PFSK-1 (cell line): ENCODE measurements around the gene L3MBTL4.

Source experiments
- FOXP2 ChIP-seq: optimal IDR thresholded peaks from 2 replicates; pipeline ENCODE3; 2011; ENCODE audit warnings: borderline replicate concordance, control low read depth, inconsistent platforms; ENCODE audit not compliant: insufficient read depth; ENCODE audit errors: extremely low read length, extremely low read depth
- POLR2AphosphoS5 ChIP-seq: IDR thresholded peaks from 2 replicates; pipeline ENCODE4 v1.6.1; 2012; ENCODE audit warnings: low read depth, mild to moderate bottlenecking, control low read depth, low read length, moderate library complexity
- SIN3A ChIP-seq: IDR thresholded peaks from 2 replicates; pipeline ENCODE4 v1.6.1; 2012; ENCODE audit warnings: mild to moderate bottlenecking, low read length, moderate library complexity, borderline replicate concordance; ENCODE audit not compliant: insufficient read depth
- TAF1 ChIP-seq: IDR thresholded peaks from 2 replicates; pipeline ENCODE4 v1.6.1; 2012; ENCODE audit warnings: low read length, control low read depth, borderline replicate concordance; ENCODE audit not compliant: insufficient read depth
- TF ChIP-seq, protein P1 (sequence below), 2 experiments: IDR thresholded peaks; 2 replicates each; pipeline versions ENCODE4 v1.6.1 to v1.8.0; 2011 to 2012; ENCODE audit warnings: low read depth in 2 of 2, low read length in 2 of 2, control low read depth in 1 of 2, inconsistent platforms in 1 of 2, mild to moderate bottlenecking in 1 of 2, moderate library complexity in 1 of 2; ENCODE audit not compliant: insufficient read depth in 1 of 2

Gene L3MBTL4

DNA sequence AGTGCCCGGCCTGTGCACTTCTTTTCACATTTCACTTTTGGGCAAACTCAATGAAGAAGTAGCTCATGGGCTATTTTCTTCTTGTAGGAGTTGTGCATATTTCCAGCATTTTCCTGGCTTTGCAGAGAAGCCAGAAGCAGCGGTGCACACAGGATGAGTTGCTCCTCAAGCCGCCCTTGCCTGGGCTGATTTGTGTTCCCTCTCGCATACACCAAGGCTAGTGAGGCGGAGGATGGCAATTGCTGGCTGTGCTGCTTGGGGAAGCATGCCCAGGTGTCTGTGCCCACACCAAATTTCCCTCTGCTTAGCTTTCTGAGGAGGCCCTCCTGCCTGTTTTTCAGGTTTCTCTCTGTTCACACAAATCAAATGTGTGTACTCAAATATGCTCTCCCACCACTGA is 434.0 kb downstream of the L3MBTL4 start:
- no peak for TF ChIP-seq FOXP2
- no peak for TF ChIP-seq SIN3A
- no peak for TF ChIP-seq POLR2AphosphoS5
- no peak for TF ChIP-seq TAF1

DNA sequence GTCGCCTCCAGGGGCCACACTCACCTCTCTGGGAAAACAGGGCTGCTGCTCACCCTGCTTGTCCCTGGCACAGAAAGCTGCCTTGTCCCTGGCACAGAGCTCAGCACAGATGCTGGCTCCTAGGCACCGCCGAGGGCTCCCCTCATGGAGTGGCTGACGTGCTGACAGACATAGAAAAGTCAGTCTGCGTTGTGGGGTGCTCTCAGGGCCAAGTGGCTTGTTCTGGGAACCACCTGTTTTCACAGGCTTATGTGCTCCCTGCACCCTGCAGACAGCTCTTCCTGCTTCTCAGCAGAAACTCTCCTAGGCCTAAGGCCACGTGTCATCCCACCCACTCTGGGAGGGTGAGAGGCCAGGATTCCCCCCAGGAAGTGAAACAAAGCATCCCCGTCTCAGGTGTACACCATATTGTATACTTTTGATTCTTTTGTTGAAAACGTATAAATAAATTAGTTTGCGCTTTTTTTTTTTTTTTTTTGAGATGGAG is 434.7 kb downstream of the L3MBTL4 start:
- TF ChIP-seq, protein P1, sequence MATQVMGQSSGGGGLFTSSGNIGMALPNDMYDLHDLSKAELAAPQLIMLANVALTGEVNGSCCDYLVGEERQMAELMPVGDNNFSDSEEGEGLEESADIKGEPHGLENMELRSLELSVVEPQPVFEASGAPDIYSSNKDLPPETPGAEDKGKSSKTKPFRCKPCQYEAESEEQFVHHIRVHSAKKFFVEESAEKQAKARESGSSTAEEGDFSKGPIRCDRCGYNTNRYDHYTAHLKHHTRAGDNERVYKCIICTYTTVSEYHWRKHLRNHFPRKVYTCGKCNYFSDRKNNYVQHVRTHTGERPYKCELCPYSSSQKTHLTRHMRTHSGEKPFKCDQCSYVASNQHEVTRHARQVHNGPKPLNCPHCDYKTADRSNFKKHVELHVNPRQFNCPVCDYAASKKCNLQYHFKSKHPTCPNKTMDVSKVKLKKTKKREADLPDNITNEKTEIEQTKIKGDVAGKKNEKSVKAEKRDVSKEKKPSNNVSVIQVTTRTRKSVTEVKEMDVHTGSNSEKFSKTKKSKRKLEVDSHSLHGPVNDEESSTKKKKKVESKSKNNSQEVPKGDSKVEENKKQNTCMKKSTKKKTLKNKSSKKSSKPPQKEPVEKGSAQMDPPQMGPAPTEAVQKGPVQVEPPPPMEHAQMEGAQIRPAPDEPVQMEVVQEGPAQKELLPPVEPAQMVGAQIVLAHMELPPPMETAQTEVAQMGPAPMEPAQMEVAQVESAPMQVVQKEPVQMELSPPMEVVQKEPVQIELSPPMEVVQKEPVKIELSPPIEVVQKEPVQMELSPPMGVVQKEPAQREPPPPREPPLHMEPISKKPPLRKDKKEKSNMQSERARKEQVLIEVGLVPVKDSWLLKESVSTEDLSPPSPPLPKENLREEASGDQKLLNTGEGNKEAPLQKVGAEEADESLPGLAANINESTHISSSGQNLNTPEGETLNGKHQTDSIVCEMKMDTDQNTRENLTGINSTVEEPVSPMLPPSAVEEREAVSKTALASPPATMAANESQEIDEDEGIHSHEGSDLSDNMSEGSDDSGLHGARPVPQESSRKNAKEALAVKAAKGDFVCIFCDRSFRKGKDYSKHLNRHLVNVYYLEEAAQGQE (IDR thresholded peaks at IDR 0.05; ENCODE audit: insufficient read depth in 1 of 2, low read depth in 2 of 2, low read length in 2 of 2), result no peak
- no peak for TF ChIP-seq SIN3A
- TF ChIP-seq FOXP2, result no peak
- TF ChIP-seq POLR2AphosphoS5, result no peak
- TF ChIP-seq TAF1, result no peak

DNA sequence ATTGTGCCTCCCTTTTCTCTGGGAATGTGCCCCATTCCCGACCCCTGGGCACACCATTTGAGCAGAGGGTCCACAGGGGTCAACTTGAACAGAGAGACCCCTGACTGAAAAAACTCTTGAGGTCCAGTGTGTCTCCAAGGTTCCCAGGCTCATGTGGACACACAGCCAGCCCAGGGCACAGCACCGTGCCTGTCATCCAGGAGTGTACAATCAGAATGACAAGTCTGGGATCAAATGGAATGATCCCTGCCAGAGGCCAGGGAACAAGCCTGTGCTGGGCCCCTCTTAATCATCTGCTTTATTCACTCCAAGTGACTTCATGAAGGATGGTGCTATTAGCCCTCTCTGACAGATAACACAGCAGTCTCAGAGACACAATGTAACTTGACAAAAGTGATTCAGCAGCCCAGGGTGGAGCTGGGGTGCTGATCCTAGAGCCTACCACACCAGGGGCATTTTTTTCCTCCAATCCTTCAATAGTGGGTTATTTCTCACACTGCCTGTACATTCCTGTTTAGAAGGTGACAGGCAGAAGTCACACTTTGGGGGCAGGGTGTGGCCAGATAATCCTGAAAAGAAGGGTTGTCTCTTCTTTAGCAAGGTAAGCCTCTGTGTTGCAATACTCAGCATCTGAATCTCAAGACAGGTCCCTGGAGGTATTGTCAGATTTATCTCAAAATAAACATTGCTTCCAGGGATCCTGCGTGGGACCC is 435.4 kb downstream of the L3MBTL4 start:
- TF ChIP-seq SIN3A (no peak), FOXP2 (no peak), TAF1 (no peak), POLR2AphosphoS5 (no peak)
- TF ChIP-seq, protein P1 (IDR thresholded peaks at IDR 0.05; ENCODE audit: insufficient read depth in 1 of 2, low read depth in 2 of 2, low read length in 2 of 2), result no peak

DNA sequence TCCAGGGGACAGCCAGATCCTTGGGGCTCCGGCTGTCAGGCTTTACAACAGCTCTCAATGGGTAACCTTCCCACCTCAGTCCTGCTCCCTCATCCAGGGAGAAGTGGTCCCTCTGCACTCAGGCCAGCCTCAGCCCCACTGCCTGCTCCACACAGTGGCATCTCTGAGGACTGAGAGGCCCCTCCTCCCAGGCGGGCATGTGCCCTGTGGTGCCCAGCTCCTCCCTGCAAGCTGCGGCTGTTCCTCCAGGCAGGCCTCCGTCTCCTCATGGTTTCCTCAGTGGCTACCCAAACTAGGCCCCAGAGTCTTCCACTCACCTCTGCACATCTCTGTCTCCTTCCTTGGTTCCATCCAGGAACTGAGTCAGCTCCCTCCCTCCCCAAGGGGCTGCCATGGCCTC is 437.7 kb downstream of the L3MBTL4 start:
- no peak for TF ChIP-seq TAF1
- TF ChIP-seq POLR2AphosphoS5, result no peak
- TF ChIP-seq, protein P1 (IDR thresholded peaks at IDR 0.05; ENCODE audit: insufficient read depth in 1 of 2, low read depth in 2 of 2, low read length in 2 of 2), result no peak
- no peak for TF ChIP-seq SIN3A
- no peak for TF ChIP-seq FOXP2

DNA sequence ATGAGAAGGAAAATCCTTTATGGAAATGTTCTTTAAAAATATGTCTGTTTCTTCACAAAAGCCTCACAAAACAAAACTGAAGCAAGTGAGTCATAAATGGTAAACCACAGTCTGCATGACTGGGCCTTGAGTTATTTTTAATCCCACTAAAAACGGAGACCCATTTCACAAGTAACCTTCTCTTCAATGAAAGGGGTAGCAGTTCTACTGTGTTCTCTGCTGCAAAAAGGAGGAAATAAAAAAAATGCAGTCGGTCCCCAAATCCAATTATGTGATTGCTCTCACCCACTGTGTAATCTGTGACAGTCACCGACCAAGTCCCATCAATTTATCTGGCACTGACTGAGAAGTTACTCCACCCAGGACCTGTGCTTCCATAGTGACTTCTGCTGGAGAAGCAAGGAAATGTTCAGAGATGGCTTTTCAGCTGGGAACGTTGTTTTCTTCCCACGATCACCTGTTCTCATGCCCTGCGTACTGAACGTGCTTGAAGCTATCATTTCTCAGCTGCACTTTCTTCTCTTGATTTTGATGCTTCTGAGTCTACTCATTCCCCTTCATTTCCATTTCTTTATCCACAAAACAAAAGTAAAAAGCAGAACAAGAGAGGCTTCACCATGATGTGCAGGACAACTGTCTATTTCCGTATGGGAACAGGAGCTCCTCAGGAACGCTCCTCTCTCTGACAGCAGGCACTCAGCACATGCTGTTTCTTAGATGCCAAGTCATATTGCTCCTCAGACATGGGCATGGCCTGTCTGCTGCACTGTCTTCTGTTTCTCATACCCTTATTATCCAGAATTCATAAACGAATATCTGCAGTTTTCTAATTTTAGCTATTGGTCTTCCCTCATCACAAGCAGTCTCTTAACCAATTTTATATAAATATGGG is 439.4 kb downstream of the L3MBTL4 start:
- TF ChIP-seq SIN3A, result no peak
- no peak for TF ChIP-seq FOXP2
- TF ChIP-seq, protein P1 (IDR thresholded peaks at IDR 0.05; ENCODE audit: insufficient read depth in 1 of 2, low read depth in 2 of 2, low read length in 2 of 2), result no peak
